ENCODE data around the gene MORN5. TPM values are rescaled to one million over a fixed set of nuclear protein-coding genes. Genes with fewer than 3 reads are reported as not detected.

Gene MORN5
- total and polyA plus RNA-seq, 2 donors (not counting 1 experiment from before 2014, with no cell fraction given) = not detected

DNA sequence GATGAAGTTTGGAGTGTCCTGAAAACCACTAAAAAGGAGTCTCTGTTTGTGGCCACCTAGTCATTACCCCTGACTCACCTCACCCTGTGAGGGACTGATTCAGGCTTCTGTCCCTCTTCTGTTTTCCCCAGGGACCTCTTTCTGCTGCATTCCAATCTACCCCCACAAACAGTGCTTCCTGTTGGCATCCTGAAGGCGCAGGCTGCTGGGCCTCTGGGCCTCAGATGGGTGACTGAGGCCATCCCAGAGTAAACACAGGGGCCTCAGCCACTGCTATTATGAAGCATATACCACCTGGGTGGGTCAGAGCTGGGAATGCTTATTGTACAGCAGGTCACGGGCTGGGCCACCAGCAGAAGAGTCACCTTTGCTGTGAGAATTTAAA is 20.0 kb downstream of the MORN5 start:
- Mint-ChIP-seq H3K27me3 (peaks cover 48% of the 10 kb centered on the region), H3K27ac (no peak overlapping the region), H3K4me1 (no peaks in the 10 kb centered on the region), H3K4me3 (no peak overlapping the region), H3K9me3 (ENCODE audit: insufficient read depth) (no peaks in the 10 kb centered on the region)
- CTCF ChIA-PET = no interaction called here
- TF ChIP-seq EZH2 (IDR thresholded peaks at IDR 0.05; ENCODE audit: borderline replicate concordance, insufficient read depth, low read depth, low read length, poor library complexity, severe bottlenecking) = no peak
- TF ChIP-seq, protein P1, sequence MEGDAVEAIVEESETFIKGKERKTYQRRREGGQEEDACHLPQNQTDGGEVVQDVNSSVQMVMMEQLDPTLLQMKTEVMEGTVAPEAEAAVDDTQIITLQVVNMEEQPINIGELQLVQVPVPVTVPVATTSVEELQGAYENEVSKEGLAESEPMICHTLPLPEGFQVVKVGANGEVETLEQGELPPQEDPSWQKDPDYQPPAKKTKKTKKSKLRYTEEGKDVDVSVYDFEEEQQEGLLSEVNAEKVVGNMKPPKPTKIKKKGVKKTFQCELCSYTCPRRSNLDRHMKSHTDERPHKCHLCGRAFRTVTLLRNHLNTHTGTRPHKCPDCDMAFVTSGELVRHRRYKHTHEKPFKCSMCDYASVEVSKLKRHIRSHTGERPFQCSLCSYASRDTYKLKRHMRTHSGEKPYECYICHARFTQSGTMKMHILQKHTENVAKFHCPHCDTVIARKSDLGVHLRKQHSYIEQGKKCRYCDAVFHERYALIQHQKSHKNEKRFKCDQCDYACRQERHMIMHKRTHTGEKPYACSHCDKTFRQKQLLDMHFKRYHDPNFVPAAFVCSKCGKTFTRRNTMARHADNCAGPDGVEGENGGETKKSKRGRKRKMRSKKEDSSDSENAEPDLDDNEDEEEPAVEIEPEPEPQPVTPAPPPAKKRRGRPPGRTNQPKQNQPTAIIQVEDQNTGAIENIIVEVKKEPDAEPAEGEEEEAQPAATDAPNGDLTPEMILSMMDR (IDR thresholded peaks at IDR 0.05) = no peak
- POLR2A ChIA-PET = no interaction called here
- Histone ChIP-seq H3K79me2 (ENCODE audit: control insufficient read depth, insufficient read depth, low read length) (no peaks in the 10 kb centered on the region), H4K20me1 (ENCODE audit: control insufficient read depth, insufficient read depth, low read length, poor library complexity, severe bottlenecking) (no peaks in the 10 kb centered on the region), H2AFZ (ENCODE audit: insufficient read depth, low read depth, low read length, poor library complexity, severe bottlenecking) (no peak overlapping the region), H3K27me3 (replicated peaks in 1 of 4; ENCODE audit: control extremely low read depth in 1 of 4, control insufficient read depth in 3 of 4, insufficient read depth in 4 of 4, low read length in 3 of 4) (peaks cover 0 to 7% (median 0%) of the 10 kb centered on the region in 4 experiments), H3K36me3 (replicated peaks in 1 of 2; ENCODE audit: control extremely low read depth in 1 of 2, control insufficient read depth in 1 of 2, extremely low read depth in 1 of 2, insufficient read depth in 2 of 2, low read length in 1 of 2) (no peaks in the 10 kb centered on the region), H3K4me1 (ENCODE audit: control insufficient read depth in 2 of 2, insufficient read depth in 2 of 2, low read length in 2 of 2) (no peaks in the 10 kb centered on the region), H3K9me3 (ENCODE audit: control extremely low read depth in 1 of 3, control insufficient read depth in 2 of 3, insufficient read depth in 1 of 3, low read length in 2 of 3) (no peaks in the 10 kb centered on the region), H3K27ac (ENCODE audit: low read length in 2 of 2) (no peak overlapping the region), H3K9ac (ENCODE audit: low read length) (no peak overlapping the region), H3K4me2 (replicated peaks; ENCODE audit: low read depth, low read length, poor library complexity, severe bottlenecking) (no peak overlapping the region), H3K4me3 (ENCODE audit: control extremely low read depth in 1 of 5, extremely low read depth in 1 of 5, insufficient read depth in 1 of 5, low read depth in 2 of 5, low read length in 4 of 5) (no peak overlapping the region)
- no peak for ATAC-seq (ENCODE audit: low read depth)
- WGBS (ENCODE audit: insufficient coverage) = 58% methylated on average over 2 of the region's 2 CpGs
- intact Hi-C loops (cut with micrococcal nuclease) = no loop called here
- DNase-seq = no peak

DNA sequence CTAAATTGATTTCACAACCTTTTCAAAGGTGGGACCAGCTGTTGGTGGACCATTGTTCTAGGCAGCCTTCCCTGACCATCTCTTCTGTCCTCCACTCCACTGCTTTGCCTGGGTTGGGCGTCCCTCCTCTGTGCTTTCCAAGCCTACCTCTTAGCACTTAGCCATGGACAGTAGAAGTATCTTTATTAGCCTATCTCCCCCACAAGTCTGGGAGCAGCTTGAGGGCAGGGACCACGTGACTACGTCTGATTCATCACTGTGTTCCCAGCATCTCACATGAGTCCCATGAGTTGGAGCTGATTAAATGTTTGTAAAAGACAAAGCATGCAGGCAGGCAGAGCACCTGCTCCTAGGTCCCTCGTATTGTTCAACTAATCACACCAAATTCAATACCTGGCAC is 20.9 kb downstream of the MORN5 start:
- Mint-ChIP-seq H3K27ac (no peak overlapping the region), H3K4me3 (no peak overlapping the region), H3K9me3 (ENCODE audit: insufficient read depth) (no peaks in the 10 kb centered on the region), H3K27me3 (peaks cover 39% of the 10 kb centered on the region), H3K4me1 (no peaks in the 10 kb centered on the region)
- Histone ChIP-seq H2AFZ (ENCODE audit: insufficient read depth, low read depth, low read length, poor library complexity, severe bottlenecking) (no peak overlapping the region), H3K79me2 (ENCODE audit: control insufficient read depth, insufficient read depth, low read length) (no peaks in the 10 kb centered on the region), H3K9me3 (ENCODE audit: control extremely low read depth in 1 of 3, control insufficient read depth in 2 of 3, insufficient read depth in 1 of 3, low read length in 2 of 3) (no peaks in the 10 kb centered on the region), H3K27me3 (replicated peaks in 1 of 4; ENCODE audit: control extremely low read depth in 1 of 4, control insufficient read depth in 3 of 4, insufficient read depth in 4 of 4, low read length in 3 of 4) (peaks cover 0 to 3% (median 0%) of the 10 kb centered on the region in 4 experiments), H3K4me3 (ENCODE audit: control extremely low read depth in 1 of 5, extremely low read depth in 1 of 5, insufficient read depth in 1 of 5, low read depth in 2 of 5, low read length in 4 of 5) (no peak overlapping the region), H3K4me1 (ENCODE audit: control insufficient read depth in 2 of 2, insufficient read depth in 2 of 2, low read length in 2 of 2) (no peaks in the 10 kb centered on the region), H3K9ac (ENCODE audit: low read length) (no peak overlapping the region), H3K4me2 (replicated peaks; ENCODE audit: low read depth, low read length, poor library complexity, severe bottlenecking) (no peak overlapping the region), H4K20me1 (ENCODE audit: control insufficient read depth, insufficient read depth, low read length, poor library complexity, severe bottlenecking) (no peaks in the 10 kb centered on the region), H3K36me3 (replicated peaks in 1 of 2; ENCODE audit: control extremely low read depth in 1 of 2, control insufficient read depth in 1 of 2, extremely low read depth in 1 of 2, insufficient read depth in 2 of 2, low read length in 1 of 2) (no peaks in the 10 kb centered on the region), H3K27ac (ENCODE audit: low read length in 2 of 2) (no peak overlapping the region)
- CTCF ChIA-PET = no interaction called here
- intact Hi-C loops (cut with micrococcal nuclease) = no loop called here
- WGBS (ENCODE audit: insufficient coverage) = 40% methylated on average over 3 of the region's 4 CpGs
- no peak for TF ChIP-seq EZH2 (IDR thresholded peaks at IDR 0.05; ENCODE audit: borderline replicate concordance, insufficient read depth, low read depth, low read length, poor library complexity, severe bottlenecking)
- TF ChIP-seq, protein P1 (IDR thresholded peaks at IDR 0.05) = no peak
- no peak for ATAC-seq (ENCODE audit: low read depth)
- POLR2A ChIA-PET = no interaction called here
- no peak for DNase-seq
